Large intestine (tissue), 3 donors: ENCODE measurements around the gene PALS2. TPM values are rescaled to one million over a fixed set of nuclear protein-coding genes. Genes with fewer than 3 reads are reported as not detected.
A peak's percentile ranks its signal among the peaks of the same experiment; 100 is the strongest.

Experiments
- DNase-seq, 2 donors: peaks; one replicate each; pipeline versions ENCODE4 v3.0.0 to v3.0.0-alpha.2; 2013
- H3K27ac ChIP-seq: one replicate; pipeline ENCODE4 v1.5.1; 2013; ENCODE audit warnings: low read length
- H3K27me3 ChIP-seq: 2 replicates; pipeline ENCODE4 v1.6.1; 2013; ENCODE audit warnings: low read length; ENCODE audit not compliant: control insufficient read depth, insufficient read depth
- H3K36me3 ChIP-seq: 2 replicates; pipeline ENCODE4 v1.6.1; 2013; ENCODE audit warnings: low read length; ENCODE audit not compliant: control insufficient read depth, insufficient read depth
- H3K4me1 ChIP-seq: one replicate; pipeline ENCODE4 v1.6.1; 2013; ENCODE audit warnings: low read length; ENCODE audit not compliant: control insufficient read depth, insufficient read depth
- H3K4me3 ChIP-seq: one replicate; pipeline ENCODE4 v1.5.1; 2013; ENCODE audit warnings: low read length
- H3K9me3 ChIP-seq: one replicate; pipeline ENCODE4 v1.6.1; 2013; ENCODE audit warnings: mild to moderate bottlenecking, low read depth, low read length, moderate library complexity; ENCODE audit not compliant: control insufficient read depth
- WGBS: methylation state at CpG from one replicate; pipeline ENCODE4 v1.1.5; 2013; ENCODE audit warnings: low lambda C conversion rate; ENCODE audit not compliant: insufficient coverage; 5-methylcytosine and 5-hydroxymethylcytosine counted together
- polyA plus RNA-seq: library from polyadenylated mRNA; unstranded; fragments of 120-200 nt; gene quantifications from one replicate; pipeline ENCODE4 v1.2.1, GENCODE V29; 2013

The PALS2 gene
- polyA plus RNA-seq, 1 donor = 9.5 TPM

- no peaks in the 10 kb centered on the region for H3K9me3 ChIP-seq
- no peaks in the 10 kb centered on the region for H3K36me3 ChIP-seq
- no peak overlapping the region for H3K4me3 ChIP-seq
- DNase-seq = no peak
- no peak overlapping the region for H3K27ac ChIP-seq
- no peaks in the 10 kb centered on the region for H3K27me3 ChIP-seq
- H3K4me1 ChIP-seq = no peaks in the 10 kb centered on the region
- 100% methylated on average over 1 of the region's 2 CpGs for WGBS
Observed at GRCh38 chr7:24566274-24566673, 7.0 kb upstream of the PALS2 start.

GRCh38 chr7:24570983-24571382, 2.3 kb upstream of the PALS2 start:
- Histone ChIP-seq H3K4me1 (peaks cover 5% of the 10 kb centered on the region), H3K27me3 (no peaks in the 10 kb centered on the region), H3K27ac (no peak overlapping the region), H3K4me3 (no peak overlapping the region), H3K36me3 (no peaks in the 10 kb centered on the region), H3K9me3 (peaks cover 3% of the 10 kb centered on the region)
- DNase-seq = no peak
- WGBS = no CpG with 5 or more reads among the region's 2 CpGs

DNA sequence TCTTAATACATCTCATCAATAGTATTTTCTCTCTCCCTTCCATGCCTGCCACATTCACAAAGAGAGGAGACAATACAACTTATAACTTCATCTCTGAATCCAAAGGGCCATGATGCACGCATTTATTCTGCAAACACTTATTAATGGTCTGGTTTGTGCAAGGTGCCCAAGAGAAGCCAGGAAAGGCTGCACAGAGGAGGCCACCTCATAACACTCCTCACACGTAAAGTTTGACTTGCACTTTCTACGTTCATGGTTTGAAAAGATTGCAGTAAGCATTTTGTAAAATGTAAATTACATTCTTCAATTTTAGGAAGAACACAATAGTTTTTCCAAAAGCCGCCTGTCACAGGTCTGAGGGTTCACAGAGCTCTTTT, 1.2 kb upstream of the PALS2 start:
- no peak for DNase-seq
- no peak overlapping the region for H3K4me3 ChIP-seq
- H3K36me3 ChIP-seq = no peaks in the 10 kb centered on the region
- H3K4me1 ChIP-seq = peaks cover 11% of the 10 kb centered on the region
- H3K27me3 ChIP-seq = no peaks in the 10 kb centered on the region
- no CpG with 5 or more reads among the region's 4 CpGs for WGBS
- peaks cover 3% of the 10 kb centered on the region for H3K9me3 ChIP-seq
- no peak overlapping the region for H3K27ac ChIP-seq

GRCh38 chr7:24572393-24572996, 757 bp upstream of the PALS2 start:
- no peaks in the 10 kb centered on the region for H3K36me3 ChIP-seq
- peak overlapping the region; percentile 95 for H3K4me3 ChIP-seq
- WGBS = no CpG with 5 or more reads among the region's 16 CpGs
- H3K27ac ChIP-seq = peak overlapping the region; percentile 75
- DNase-seq = no peak
- no peaks in the 10 kb centered on the region for H3K27me3 ChIP-seq
- peaks cover 16% of the 10 kb centered on the region for H3K4me1 ChIP-seq
- H3K9me3 ChIP-seq = peaks cover 3% of the 10 kb centered on the region

GRCh38 chr7:24573554-24574338, 494 bp downstream of the PALS2 start:
- Histone ChIP-seq H3K27ac (peak overlapping the region; percentile 39), H3K9me3 (peaks cover 3% of the 10 kb centered on the region), H3K36me3 (no peaks in the 10 kb centered on the region), H3K4me3 (peak overlapping the region; percentile 78), H3K4me1 (peaks cover 28% of the 10 kb centered on the region), H3K27me3 (no peaks in the 10 kb centered on the region)
- peak; percentile 9 to 60 for DNase-seq
- whole genome bisulfite sequencing = no CpG with 5 or more reads among the region's 101 CpGs

DNA sequence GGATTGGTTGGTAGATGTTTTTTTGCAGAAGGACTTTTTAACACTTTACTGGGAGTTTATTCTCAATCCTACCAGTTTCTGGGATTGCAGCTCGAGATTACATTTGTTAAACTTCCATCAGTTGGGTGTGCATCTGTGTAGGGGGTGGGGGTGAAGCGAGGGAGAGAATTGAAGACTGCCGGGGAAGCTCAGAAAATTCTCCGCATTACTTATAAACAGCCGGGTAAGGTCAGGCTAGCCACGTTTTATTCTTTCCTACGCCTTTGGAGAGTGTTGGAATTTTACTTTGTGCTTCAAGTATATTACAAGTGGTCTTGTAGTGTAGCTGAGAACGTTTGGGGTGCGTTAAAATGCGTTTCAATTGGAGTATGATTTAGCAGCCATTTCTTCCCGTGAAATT, 1.1 kb downstream of the PALS2 start:
- 7% methylated on average over 5 of the region's 11 CpGs for WGBS
- H3K27ac ChIP-seq = no peak overlapping the region

DNA sequence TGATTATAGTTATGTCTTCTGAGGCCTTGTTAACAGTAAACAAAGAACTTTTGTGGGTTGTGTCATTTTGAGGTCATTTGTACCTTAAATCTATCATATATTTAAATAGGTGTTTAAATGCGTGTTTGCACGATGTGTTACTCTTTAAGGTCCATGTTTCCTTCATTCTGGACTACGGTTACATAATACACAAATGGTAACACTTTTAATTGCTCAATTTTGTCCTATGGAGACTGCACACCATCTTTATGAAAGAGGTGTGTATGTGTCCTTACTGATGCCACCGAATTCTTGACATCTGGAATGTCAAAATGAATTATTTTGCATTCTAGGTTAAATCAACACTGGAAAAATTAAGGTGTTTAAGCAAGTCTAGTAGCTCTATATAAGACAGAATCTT, 1.7 kb downstream of the PALS2 start:
- 54% methylated on average over 3 of the region's 4 CpGs for WGBS
- H3K4me3 ChIP-seq = peak overlapping the region; percentile 78
- peaks cover 30% of the 10 kb centered on the region for H3K4me1 ChIP-seq
- H3K27me3 ChIP-seq = no peaks in the 10 kb centered on the region
- DNase-seq = no peak
- H3K9me3 ChIP-seq = peaks cover 3% of the 10 kb centered on the region
- no peak overlapping the region for H3K27ac ChIP-seq
- no peaks in the 10 kb centered on the region for H3K36me3 ChIP-seq

More for the DNA sequence above, 1.1 kb downstream of the PALS2 start:
- Histone ChIP-seq H3K9me3 (peaks cover 3% of the 10 kb centered on the region), H3K4me3 (peak overlapping the region; percentile 78), H3K27me3 (no peaks in the 10 kb centered on the region), H3K4me1 (peaks cover 30% of the 10 kb centered on the region), H3K36me3 (no peaks in the 10 kb centered on the region)
- peak in 1 of 2 donors; percentile 17 for DNase-seq

GRCh38 chr7:24576171-24577025, 3.1 kb downstream of the PALS2 start:
- Histone ChIP-seq H3K27ac (peak overlapping the region; percentile 68), H3K9me3 (peaks cover 3% of the 10 kb centered on the region), H3K36me3 (no peaks in the 10 kb centered on the region), H3K27me3 (no peaks in the 10 kb centered on the region), H3K4me3 (no peak overlapping the region), H3K4me1 (peaks cover 30% of the 10 kb centered on the region)
- DNase-seq = peak; percentile 50 to 70
- 13% methylated on average over 1 of the region's 2 CpGs for WGBS

DNA sequence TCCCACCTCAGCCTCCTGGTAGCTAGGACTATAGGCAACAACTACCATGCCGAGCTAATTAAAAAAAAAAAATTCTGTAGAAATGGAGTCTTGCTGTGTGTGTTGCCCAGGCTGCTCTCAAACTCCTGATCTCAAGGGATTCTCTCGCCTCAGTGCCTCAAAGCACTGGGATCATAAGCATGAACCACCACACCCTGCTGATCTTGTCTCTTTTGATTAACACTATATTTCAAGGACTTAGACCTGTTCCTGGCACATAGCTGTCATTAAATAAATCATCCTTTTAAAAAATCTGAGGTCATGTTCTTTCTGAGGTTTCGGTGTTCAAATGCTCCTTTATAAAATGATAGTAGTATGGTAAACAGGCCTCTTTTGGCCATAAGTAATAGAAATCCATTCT, 4.8 kb downstream of the PALS2 start:
- Histone ChIP-seq H3K36me3 (no peaks in the 10 kb centered on the region), H3K4me1 (peaks cover 30% of the 10 kb centered on the region), H3K27ac (no peak overlapping the region), H3K4me3 (no peak overlapping the region), H3K9me3 (peaks cover 3% of the 10 kb centered on the region), H3K27me3 (no peaks in the 10 kb centered on the region)
- no peak for DNase-seq
- 100% methylated on average over 1 of the region's 3 CpGs for WGBS

DNA sequence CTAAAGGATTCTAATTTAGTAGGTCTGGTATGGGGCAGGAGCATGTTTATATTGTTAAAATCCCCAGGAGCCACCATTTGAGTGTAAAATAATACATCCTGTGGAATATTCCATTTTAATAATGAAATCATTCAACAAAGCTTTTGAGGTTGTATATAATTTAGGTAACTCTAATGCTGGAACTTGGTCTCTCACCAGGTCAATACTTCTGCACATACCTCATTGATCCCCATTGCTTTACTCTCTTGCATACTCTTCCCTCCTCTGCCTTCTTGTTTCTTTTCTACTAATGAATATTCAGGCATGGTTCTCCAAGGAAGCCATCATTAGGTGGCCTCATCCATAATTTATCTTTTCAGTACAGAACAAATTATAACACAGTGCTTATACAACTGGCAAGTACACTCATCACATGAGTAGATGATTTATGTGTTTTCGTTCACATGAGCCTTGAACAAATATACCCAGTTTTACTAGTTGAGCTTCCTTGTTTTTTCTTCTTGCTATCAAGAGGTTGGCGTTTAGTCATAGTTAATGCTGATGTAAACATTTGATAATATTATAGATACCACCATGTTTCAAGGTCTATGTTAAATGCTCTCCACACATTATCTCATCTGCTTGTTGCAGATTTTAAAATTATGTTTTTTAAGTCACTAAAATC, 7.2 kb downstream of the PALS2 start:
- DNase-seq = peak; percentile 19 to 63
- Histone ChIP-seq H3K4me1 (peaks cover 30% of the 10 kb centered on the region), H3K36me3 (no peaks in the 10 kb centered on the region), H3K9me3 (no peaks in the 10 kb centered on the region), H3K4me3 (no peak overlapping the region), H3K27ac (peak overlapping the region; percentile 11), H3K27me3 (no peaks in the 10 kb centered on the region)
- WGBS = 25% methylated on average over 1 of the region's 2 CpGs
